Pancreas (tissue), 10 donors: Measurements from ENCODE around the gene UBQLN3. TPM values are rescaled to one million over a fixed set of nuclear protein-coding genes. Genes with fewer than 3 reads are reported as not detected.

Source experiments
- ATAC-seq, 4 donors: fragments of 200-7000 bp; cut with Tn5 transposase; one replicate each; pipeline versions ENCODE4 v1.8.0 to v1.9.1; 2020; ENCODE audit warnings: mild to moderate bottlenecking in 4 of 4, moderate library complexity in 4 of 4
- DNase-seq, 6 donors: peaks; one replicate each; pipeline ENCODE4 v3.0.0-alpha.2; 2020
- FAIRE-seq: peaks from 2 replicates; lab custom pipeline; 2012; peaks lifted over from hg19 to GRCh38; lab: Jason Lieb, UNC
- H3K27ac ChIP-seq, 4 donors: fragments of 200-600 bp; sonication (generic); 1 replicate in 3 of 4; 2 replicates in 1 of 4; pipeline versions ENCODE4 v1.5.0 to v1.8.0; 2020
- H3K27me3 ChIP-seq, 4 donors: fragments of 200-600 bp; one replicate each; pipeline ENCODE4 v1.8.0; 2021
- H3K36me3 ChIP-seq, 3 donors: fragments of 200-600 bp; sonication (generic) in 1 of 3; one replicate each; pipeline versions ENCODE4 v1.5.0 to v1.8.0; 2020 to 2021
- H3K4me1 ChIP-seq, 3 donors: fragments of 200-600 bp; one replicate each; pipeline ENCODE4 v1.8.0; 2021
- H3K4me3 ChIP-seq, 4 donors: fragments of 200-600 bp; sonication (generic) in 2 of 4; one replicate each; pipeline versions ENCODE4 v1.5.0 to v1.8.0; 2020 to 2021
- H3K9me3 ChIP-seq, 4 donors: fragments of 200-600 bp; one replicate each; pipeline ENCODE4 v1.8.0; 2021
- CTCF ChIP-seq, 4 donors: fragments of 200-600 bp; sonication (generic) in 3 of 4; IDR thresholded peaks; one replicate each; pipeline versions ENCODE4 v1.5.0 to v1.8.0; 2021; ENCODE audit warnings: antibody characterized with exemption in 4 of 4
- WGBS, 2 donors: extraction: QIAGEN DNeasy Blood & Tissue Kit; methylation state at CpG; one replicate each; pipeline ENCODE4 v1.1.7; 2013; 5-methylcytosine and 5-hydroxymethylcytosine counted together
- intact Hi-C, 3 donors: fragments of 100-400 bp; cut with DNase I; formaldehyde crosslinking; loops; one replicate each; pipeline versions ENCODE4 v1.11.1 to v1.14.2; 2022
- polyA plus RNA-seq, 2 donors: library from polyadenylated mRNA; stranded (reverse); fragments of 200-250 nt; gene quantifications; one replicate each; pipeline ENCODE4 v1.2.3, GENCODE V29; 2013
- total RNA-seq, 6 donors: library from RNA; stranded (reverse); fragmentation: NEBNext Ultra II Directional in 4 of 6; extraction: Animal tissue kit (Norgen Biotek cat#: 25700) in 4 of 6; gene quantifications; one replicate each; pipeline versions ENCODE4 v1.2.1 to v1.2.4, GENCODE V29; 2021 to 2023
- donor health status: healthy with polysubstance abuse.
- donor health status: DM: no; HTN: no; CAD: no; lungs with moderate emphysema.
- donor health status: DM: no; HTN: no; CAD: no.
- donor health status: control.
- donor health status: control.
- donor health status: Bipolar disorder and iron deficiency.
- donor health status: DM: yes; HTN: yes; CAD: no.
- donor health status: DM: no; HTN: no; CAD: no.
- donor health status: DM: no; HTN: no; CAD: no.
- donor health status: DM: yes; HTN: yes; CAD: no.

UBQLN3 gene
- total and polyA plus RNA-seq, 8 donors = 0.18 to 0.31 (median 0.22) TPM; not detected in 5

GRCh38 chr11:5522308-5522707 lies 12.6 kb upstream of the UBQLN3 start:
- ATAC-seq = no peak
- Histone ChIP-seq H3K4me1 (no peaks in the 10 kb centered on the region), H3K27me3 (no peaks in the 10 kb centered on the region), H3K4me3 (no peak overlapping the region), H3K27ac (no peak overlapping the region), H3K9me3 (no peaks in the 10 kb centered on the region), H3K36me3 (no peaks in the 10 kb centered on the region)
- TF ChIP-seq CTCF (IDR thresholded peaks at IDR 0.05) = no peak
- no peak for DNase-seq
- WGBS, 2 donors = 96 to 97% methylated on average over 2 of the region's 2 CpGs
- no peak for FAIRE-seq
- intact Hi-C loops = no loop called here

DNA sequence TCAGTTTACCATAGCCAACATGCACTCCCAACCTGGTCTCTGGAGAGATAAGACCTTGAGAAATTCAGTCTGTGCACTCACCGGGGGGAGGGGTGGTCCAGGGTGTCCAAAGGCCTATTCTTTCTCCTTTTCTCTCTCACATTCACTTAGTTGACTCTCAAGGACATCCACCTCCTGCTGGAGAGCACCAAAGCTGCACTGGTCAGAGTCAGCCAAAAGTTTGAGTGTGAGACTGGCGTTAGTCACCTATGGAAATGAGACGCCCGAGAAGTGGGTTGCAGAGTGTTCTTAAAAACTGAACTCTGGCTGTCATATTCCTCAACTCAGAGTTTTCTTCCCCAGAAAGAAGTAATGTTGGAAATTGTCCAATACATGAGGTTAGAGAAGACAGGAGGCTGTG lies 11.8 kb upstream of the UBQLN3 start:
- Histone ChIP-seq H3K4me1 (no peaks in the 10 kb centered on the region), H3K4me3 (no peak overlapping the region), H3K27ac (no peak overlapping the region), H3K27me3 (no peaks in the 10 kb centered on the region), H3K9me3 (no peaks in the 10 kb centered on the region), H3K36me3 (no peaks in the 10 kb centered on the region)
- FAIRE-seq (no peak), DNase-seq (no peak), ATAC-seq (no peak)
- no peak for TF ChIP-seq CTCF (IDR thresholded peaks at IDR 0.05)
- intact Hi-C loops = no loop called here
- WGBS, 2 donors = 91 to 92% methylated on average over 4 of the region's 4 CpGs

DNA sequence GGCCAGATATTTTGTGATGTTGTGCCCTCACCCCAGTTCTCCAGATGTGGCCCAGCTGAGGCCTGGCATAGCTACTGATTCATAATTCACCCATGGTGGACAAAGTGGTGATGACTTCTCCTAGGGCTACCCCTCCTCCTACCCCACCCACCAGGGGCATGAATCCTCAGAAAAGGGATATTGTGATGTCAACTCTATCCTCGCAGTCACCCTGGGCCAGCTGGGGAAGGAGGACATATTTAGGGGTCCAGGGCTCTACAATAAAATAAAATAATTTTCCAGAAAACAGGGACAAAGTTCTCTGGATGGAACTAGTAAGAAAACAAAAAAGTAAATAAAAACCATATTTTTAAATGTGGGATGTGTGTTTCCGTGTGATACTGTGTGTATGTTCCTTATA lies 6.8 kb upstream of the UBQLN3 start, which contains the start of gene UBQLNL:
Gene UBQLNL, minus strand, starts transcription at position 101 of the 400 bp plus-strand sequence. CDS start 258 bp downstream, outside the sequence.
- Histone ChIP-seq H3K36me3 (no peaks in the 10 kb centered on the region), H3K27me3 (no peaks in the 10 kb centered on the region), H3K4me1 (no peaks in the 10 kb centered on the region), H3K27ac (no peak within 1 kb of the TSS), H3K4me3 (no peak within 1 kb of the TSS), H3K9me3 (no peaks in the 10 kb centered on the region)
- TF ChIP-seq CTCF (IDR thresholded peaks at IDR 0.05) = no peak
- ATAC-seq = no peak
- FAIRE-seq = no peak
- WGBS, 2 donors = 86 to 89% methylated on average over 2 of the region's 2 CpGs
- intact Hi-C loops = no loop called here
- DNase-seq = no peak

- no peaks in the 10 kb centered on the region for H3K9me3 ChIP-seq
- no peak for ATAC-seq
- intact Hi-C loops = no loop called here
- no peak for FAIRE-seq
- no peaks in the 10 kb centered on the region for H3K27me3 ChIP-seq
- H3K4me3 ChIP-seq = no peak overlapping the region
- TF ChIP-seq CTCF (IDR thresholded peaks at IDR 0.05) = no peak
- no peaks in the 10 kb centered on the region for H3K36me3 ChIP-seq
- no peak for DNase-seq
- H3K27ac ChIP-seq = no peak overlapping the region
- H3K4me1 ChIP-seq = no peaks in the 10 kb centered on the region
Measured at GRCh38 chr11:5514841-5515240, 5.1 kb upstream of the UBQLN3 start.

- no peak for ATAC-seq
- no peak for FAIRE-seq
- TF ChIP-seq CTCF (IDR thresholded peaks at IDR 0.05) = no peak
- 84 to 90% methylated on average over 8 of the region's 8 CpGs for WGBS, 2 donors
- no peak for DNase-seq
- H3K36me3 ChIP-seq = no peaks in the 10 kb centered on the region
- H3K4me1 ChIP-seq = no peaks in the 10 kb centered on the region
- no peaks in the 10 kb centered on the region for H3K9me3 ChIP-seq
- intact Hi-C loops = no loop called here
- H3K4me3 ChIP-seq = no peak overlapping the region
- no peaks in the 10 kb centered on the region for H3K27me3 ChIP-seq
- no peak overlapping the region for H3K27ac ChIP-seq
Measured at GRCh38 chr11:5508605-5509004, 1.2 kb downstream of the UBQLN3 start.
